Fibroblast of the aortic adventitia (primary cell): ENCODE data around the gene TRIP10. TPM values are rescaled to one million over a fixed set of nuclear protein-coding genes. Genes with fewer than 3 reads are reported as not detected.
"Not testable (repeated sequence)": the region's sequence is repeated elsewhere in the genome, so short reads cannot be mapped to it uniquely, and the experiment has no call there.

Experiments
- DNase-seq: peaks from one replicate; pipeline ENCODE4 v3.0.0-alpha.2; 2010; ENCODE audit warnings: low read depth
- H3K4me3 ChIP-seq: 2 replicates; pipeline ENCODE4 v1.5.1; 2011; ENCODE audit warnings: low read depth, mild to moderate bottlenecking, control low read depth, low read length, moderate library complexity
- total RNA-seq: library from RNA; depleted of rRNA; stranded (reverse); fragments of >200 nt; gene quantifications from 2 replicates; pipeline ENCODE4 v1.2.3, GENCODE V29; 2012; ENCODE audit warnings: low replicate concordance
- TF ChIP-seq, protein P1 (sequence below): IDR thresholded peaks from 2 replicates; pipeline ENCODE4 v1.5.1; 2011; ENCODE audit warnings: mild to moderate bottlenecking, low read length, control low read depth, inconsistent platforms; ENCODE audit not compliant: insufficient read depth

TRIP10 gene
- total RNA-seq, 1 donor = 44.9 TPM

DNA sequence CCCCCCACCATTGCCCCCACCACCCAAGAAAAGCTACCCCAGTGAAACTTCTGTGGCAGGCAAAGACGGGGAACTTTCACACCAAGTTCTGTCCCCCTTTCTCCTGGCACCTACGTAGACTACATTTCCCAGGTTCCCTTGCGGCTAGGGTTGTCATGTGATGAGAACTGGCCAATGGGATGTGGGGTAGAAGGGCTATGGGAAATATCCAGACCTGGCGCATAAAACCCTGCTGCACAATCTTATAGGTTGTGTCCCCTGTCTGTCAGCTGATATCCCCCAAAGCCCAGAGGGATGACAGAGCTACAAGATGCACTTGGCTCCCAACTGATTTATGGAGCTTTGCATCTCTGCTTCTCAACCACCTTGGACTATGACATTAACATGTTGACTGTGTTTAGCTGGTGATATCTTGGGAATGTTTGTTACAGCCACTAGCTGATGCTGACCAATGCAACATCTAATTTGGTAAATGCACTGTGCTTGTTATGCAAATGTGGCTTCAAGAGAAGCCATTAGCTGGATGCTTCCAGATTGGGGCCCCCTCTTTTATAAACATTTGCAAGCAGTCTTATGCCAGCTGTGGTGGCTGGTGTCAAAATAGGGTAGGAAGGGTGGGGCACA is 21.7 kb downstream of the TRIP10 start:
- no peak for DNase-seq
- no peak overlapping the region for H3K4me3 ChIP-seq
- TF ChIP-seq, protein P1, sequence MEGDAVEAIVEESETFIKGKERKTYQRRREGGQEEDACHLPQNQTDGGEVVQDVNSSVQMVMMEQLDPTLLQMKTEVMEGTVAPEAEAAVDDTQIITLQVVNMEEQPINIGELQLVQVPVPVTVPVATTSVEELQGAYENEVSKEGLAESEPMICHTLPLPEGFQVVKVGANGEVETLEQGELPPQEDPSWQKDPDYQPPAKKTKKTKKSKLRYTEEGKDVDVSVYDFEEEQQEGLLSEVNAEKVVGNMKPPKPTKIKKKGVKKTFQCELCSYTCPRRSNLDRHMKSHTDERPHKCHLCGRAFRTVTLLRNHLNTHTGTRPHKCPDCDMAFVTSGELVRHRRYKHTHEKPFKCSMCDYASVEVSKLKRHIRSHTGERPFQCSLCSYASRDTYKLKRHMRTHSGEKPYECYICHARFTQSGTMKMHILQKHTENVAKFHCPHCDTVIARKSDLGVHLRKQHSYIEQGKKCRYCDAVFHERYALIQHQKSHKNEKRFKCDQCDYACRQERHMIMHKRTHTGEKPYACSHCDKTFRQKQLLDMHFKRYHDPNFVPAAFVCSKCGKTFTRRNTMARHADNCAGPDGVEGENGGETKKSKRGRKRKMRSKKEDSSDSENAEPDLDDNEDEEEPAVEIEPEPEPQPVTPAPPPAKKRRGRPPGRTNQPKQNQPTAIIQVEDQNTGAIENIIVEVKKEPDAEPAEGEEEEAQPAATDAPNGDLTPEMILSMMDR = no peak

DNA sequence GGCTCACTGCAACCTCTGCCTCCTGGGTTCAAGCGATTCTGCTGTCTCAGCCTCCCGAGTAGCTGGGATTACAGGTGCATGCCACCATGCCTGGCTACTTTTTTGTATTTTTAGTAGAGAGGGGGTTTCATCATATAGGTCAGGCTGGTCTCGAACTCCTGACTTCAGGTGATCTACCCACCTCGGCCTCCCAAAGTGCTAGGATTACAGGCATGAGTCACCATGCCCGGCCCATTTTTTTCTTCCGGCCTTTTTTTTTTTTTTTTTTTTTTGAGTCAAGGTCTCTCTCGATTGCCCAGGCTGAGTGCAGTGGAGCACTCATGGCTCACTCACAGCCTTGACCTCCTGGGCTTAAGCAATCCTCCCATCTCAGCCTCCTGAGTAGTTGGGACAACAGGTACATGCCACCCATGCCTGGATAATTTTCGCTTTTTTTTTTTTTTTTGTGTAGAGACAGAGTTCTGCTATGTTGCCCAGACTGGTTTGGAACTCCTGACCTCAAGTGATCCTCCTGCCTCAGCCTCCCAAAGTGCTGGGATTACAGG is 22.8 kb downstream of the TRIP10 start:
- H3K4me3 ChIP-seq, DNase-seq: not testable (repeated sequence)

DNA sequence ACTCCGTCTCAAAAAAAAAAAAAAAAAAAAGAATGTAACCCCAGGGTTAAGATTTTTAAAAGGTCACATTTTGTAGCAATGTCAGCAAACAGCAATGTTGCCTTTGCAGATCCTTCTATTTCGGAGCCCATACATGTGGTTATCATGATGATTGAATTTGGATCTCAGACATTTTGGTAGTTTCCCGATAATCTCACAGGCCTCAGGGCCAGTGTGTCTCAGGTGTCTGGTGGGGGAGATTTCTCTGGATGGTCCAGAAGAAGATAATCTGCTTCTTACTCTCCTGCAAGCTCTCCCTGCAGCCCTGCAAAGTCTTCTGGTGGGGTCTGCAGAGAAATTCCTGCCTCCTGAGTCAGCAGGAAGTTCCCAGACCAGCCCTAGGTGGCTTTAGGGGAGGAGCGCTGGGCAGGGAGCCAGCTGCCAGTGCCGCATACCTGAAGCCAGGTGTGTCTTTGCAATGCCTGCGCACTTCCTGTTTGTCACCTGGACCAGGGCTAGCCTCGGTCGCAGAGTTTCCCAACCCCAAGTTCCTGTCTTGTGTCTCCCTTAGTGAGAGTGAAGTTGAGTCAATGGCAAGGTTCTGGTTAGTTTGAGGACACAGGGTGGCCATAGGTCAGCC is 26.4 kb downstream of the TRIP10 start:
- no peak for DNase-seq
- H3K4me3 ChIP-seq = no peak overlapping the region
- TF ChIP-seq, protein P1 = no peak

DNA sequence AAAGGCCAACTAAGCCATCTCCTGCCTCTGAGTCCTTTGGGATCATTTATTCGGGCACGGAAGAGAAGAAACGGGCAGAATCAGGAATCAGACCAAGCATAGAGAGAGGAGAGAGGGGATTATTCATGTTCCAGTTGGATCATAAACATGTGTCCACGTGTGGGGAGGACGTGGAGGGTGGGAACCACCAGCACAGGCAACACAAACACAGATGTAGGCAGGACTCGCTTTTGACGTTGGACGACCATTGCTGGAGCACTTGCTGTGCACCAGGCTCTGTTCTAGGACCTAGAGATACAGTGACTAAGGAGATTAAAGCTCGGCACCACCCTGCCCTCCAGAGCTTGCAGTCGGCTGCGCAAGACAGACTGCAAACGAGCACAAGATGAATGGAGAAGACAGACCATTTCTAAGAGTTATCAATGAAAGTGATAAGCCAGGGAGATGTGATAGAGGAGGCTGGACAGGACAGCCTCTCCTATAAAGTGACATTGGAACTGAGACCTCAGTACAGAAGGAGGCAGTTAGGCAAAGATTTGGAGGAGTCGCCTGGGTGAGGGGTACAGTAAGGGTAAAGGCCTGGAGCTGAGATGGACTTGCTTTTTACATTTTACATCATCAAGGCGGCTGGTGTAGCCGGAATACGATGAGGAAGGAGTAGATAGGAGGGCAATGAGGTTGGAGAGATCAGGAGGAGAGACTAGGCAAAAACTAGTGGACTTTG is 27.0 kb downstream of the TRIP10 start:
- no peak for DNase-seq
- no peak overlapping the region for H3K4me3 ChIP-seq
- TF ChIP-seq, protein P1 = no peak

DNA sequence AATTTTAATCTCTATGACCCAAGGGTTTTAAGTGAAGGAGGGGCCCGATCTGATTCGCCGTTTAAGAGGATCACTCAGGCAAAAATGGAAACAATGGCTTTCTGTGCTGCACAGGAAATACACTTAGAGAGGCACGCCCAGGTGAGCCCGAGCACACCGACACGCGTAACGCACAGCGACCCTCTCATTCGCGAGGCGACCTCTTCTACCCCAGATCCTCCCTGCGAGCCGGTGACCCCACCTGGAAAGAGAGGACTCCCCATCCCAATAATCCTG is 27.5 kb downstream of the TRIP10 start:
- no peak for DNase-seq
- TF ChIP-seq, protein P1 = no peak
- no peak overlapping the region for H3K4me3 ChIP-seq

DNA sequence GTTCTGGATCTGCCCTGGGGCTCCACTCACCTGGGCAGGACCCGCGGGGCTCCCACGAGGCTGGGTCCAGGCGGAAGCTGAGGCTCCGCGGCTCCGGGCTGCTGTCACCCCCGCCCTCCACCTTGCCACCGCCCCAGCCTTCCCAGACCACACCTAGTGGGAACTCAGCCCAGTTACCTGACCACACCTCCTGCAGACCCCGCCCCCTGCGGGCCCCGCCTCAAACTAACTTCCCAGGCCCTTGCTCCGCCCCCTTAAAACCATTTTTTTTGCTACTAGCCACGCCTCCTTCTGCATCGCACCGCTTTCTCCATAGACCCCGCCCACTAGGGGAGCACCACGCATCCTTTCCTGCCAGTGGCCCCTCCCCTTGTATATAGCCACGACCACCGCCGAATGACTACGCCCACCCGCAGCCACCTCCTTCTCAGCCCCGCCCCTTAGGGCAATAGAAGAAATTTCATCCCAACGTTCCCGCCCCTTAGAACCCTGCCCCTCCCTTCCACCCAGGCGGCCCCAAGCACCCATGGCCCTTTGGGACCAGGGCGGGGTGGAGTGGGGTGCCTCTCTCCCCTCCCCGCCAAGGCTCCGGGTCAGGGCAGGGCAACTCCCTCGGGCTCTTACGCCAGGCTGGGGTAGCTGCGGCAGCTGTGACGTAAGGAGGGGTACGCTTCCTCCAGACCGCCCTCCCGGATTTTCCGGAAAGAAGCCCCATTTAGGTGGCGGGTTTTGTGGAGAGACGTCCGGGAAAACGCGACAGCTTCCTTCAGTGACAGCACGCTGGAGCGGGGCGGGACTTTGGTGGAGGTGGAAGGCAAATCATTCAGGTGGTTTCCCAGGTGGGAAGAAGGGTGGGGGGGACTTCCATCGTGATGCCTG is 28.1 kb downstream of the TRIP10 start, which contains the start of gene SH2D3A:
Gene SH2D3A (minus strand): TSS at position 79 of the 879 bp plus-strand sequence. CDS start 3,687 bp downstream, outside the sequence.
- TF ChIP-seq, protein P1 = no peak
- no peak for DNase-seq
- no peak within 1 kb of the TSS for H3K4me3 ChIP-seq
